Hepatocyte (in vitro differentiated cells): ENCODE data around the gene SHISA6. TPM values are rescaled to one million over a fixed set of nuclear protein-coding genes. Genes with fewer than 3 reads are reported as not detected.

Source experiments
- DNase-seq: peaks from one replicate; pipeline ENCODE4 v3.0.0-alpha.2; 2016; ENCODE audit warnings: low spot score
- H2AFZ ChIP-seq: fragments of 200-600 bp; sonication (generic); 2 replicates; pipeline ENCODE4 v1.6.0; 2016; ENCODE audit warnings: antibody characterized with exemption, mild to moderate bottlenecking
- H3K27ac ChIP-seq: fragments of 200-600 bp; sonication (generic); 2 replicates; pipeline ENCODE4 v1.5.1; 2016; ENCODE audit warnings: mild to moderate bottlenecking
- H3K27me3 ChIP-seq: fragments of 200-600 bp; sonication (generic); 2 replicates; pipeline ENCODE4 v1.6.1; 2016
- H3K36me3 ChIP-seq: fragments of 200-600 bp; sonication (generic); replicated peaks from 2 replicates; pipeline ENCODE4 v1.5.1; 2016; ENCODE audit warnings: low read depth; ENCODE audit not compliant: insufficient read depth
- H3K4me1 ChIP-seq: fragments of 200-600 bp; sonication (generic); 2 replicates; pipeline ENCODE4 v1.5.1; 2016; ENCODE audit warnings: mild to moderate bottlenecking, moderate library complexity; ENCODE audit not compliant: insufficient read depth
- H3K4me2 ChIP-seq: fragments of 200-600 bp; sonication (generic); 2 replicates; pipeline ENCODE4 v1.6.0; 2016
- H3K4me3 ChIP-seq: fragments of 200-600 bp; sonication (generic); 2 replicates; pipeline ENCODE4 v1.5.1; 2016; ENCODE audit warnings: mild to moderate bottlenecking
- H3K79me2 ChIP-seq: fragments of 200-600 bp; sonication (generic); 2 replicates; pipeline ENCODE4 v1.6.0; 2017; ENCODE audit warnings: mild to moderate bottlenecking
- H3K9me2 ChIP-seq: fragments of 200-600 bp; sonication (generic); replicated peaks from 2 replicates; pipeline ENCODE4 v1.6.0; 2017; ENCODE audit warnings: mild to moderate bottlenecking; ENCODE audit not compliant: insufficient read depth
- H3K9me3 ChIP-seq: fragments of 200-600 bp; sonication (generic); 2 replicates; pipeline ENCODE4 v1.5.1; 2016; ENCODE audit warnings: low read depth, mild to moderate bottlenecking
- H4K20me1 ChIP-seq: fragments of 200-600 bp; sonication (generic); 2 replicates; pipeline ENCODE4 v1.6.0; 2016; ENCODE audit warnings: mild to moderate bottlenecking; ENCODE audit not compliant: insufficient read depth, poor library complexity, severe bottlenecking
- CTCF ChIP-seq: fragments of 200-600 bp; sonication (generic); IDR thresholded peaks from 2 replicates; pipeline ENCODE4 v1.5.1; 2016; ENCODE audit warnings: antibody characterized with exemption, mild to moderate bottlenecking; ENCODE audit not compliant: poor library complexity
- EZH2 ChIP-seq: fragments of 200-600 bp; sonication (generic); IDR thresholded peaks from 2 replicates; pipeline ENCODE4 v1.6.1; 2016; ENCODE audit warnings: antibody characterized with exemption, mild to moderate bottlenecking, borderline replicate concordance
- EZH2phosphoT487 ChIP-seq: fragments of 200-600 bp; sonication (generic); IDR thresholded peaks from one replicate; pipeline ENCODE4 v1.6.1; 2018; ENCODE audit warnings: antibody characterized with exemption, mild to moderate bottlenecking, low read depth, moderate library complexity; ENCODE audit not compliant: unreplicated experiment, severe bottlenecking
- WGBS: methylation state at CpG from one replicate; pipeline ENCODE4 v1.1.6; 2016; ENCODE audit warnings: low lambda C conversion rate; ENCODE audit errors: missing lambda C conversion rate; 5-methylcytosine and 5-hydroxymethylcytosine counted together
- polyA plus RNA-seq: library from polyadenylated mRNA; unstranded; fragments of >200 nt; fragmentation: Nextera tagmentation; extraction: Ambion mirVana; gene quantifications from 2 replicates; pipeline ENCODE4 v1.2.1, GENCODE V29; 2016
- total RNA-seq: library from RNA; depleted of rRNA; stranded (reverse); fragments of >200 nt; gene quantifications from 2 replicates; pipeline ENCODE4 v1.2.3, GENCODE V29; 2014

SHISA6 gene
- total and polyA plus RNA-seq, 2 experiments from 2014 or later: 0.21 to 0.80 TPM

GRCh38 chr17:11324846-11325420 lies 83.9 kb downstream of the SHISA6 start:
- Histone ChIP-seq H3K4me1 (no peaks in the 10 kb centered on the region), H3K27ac (no peak overlapping the region), H3K4me3 (no peak overlapping the region), H3K36me3 (no peaks in the 10 kb centered on the region), H3K9me3 (no peaks in the 10 kb centered on the region), H2AFZ (no peak overlapping the region), H3K4me2 (no peak overlapping the region), H3K79me2 (no peaks in the 10 kb centered on the region), H3K9me2 (no peaks in the 10 kb centered on the region), H4K20me1 (no peaks in the 10 kb centered on the region), H3K27me3 (no peaks in the 10 kb centered on the region)
- TF ChIP-seq EZH2phosphoT487 (no peak), EZH2 (no peak), CTCF (no peak)
- WGBS: 92% methylated on average over 10 of the region's 10 CpGs
- no peak for DNase-seq

GRCh38 chr17:11326492-11326891 lies 85.5 kb downstream of the SHISA6 start:
- TF ChIP-seq EZH2phosphoT487 (no peak), EZH2 (no peak), CTCF (no peak)
- WGBS: 96% methylated on average over 5 of the region's 5 CpGs
- no peaks in the 10 kb centered on the region for H3K27me3 ChIP-seq
- H4K20me1 ChIP-seq: no peaks in the 10 kb centered on the region
- H3K9me2 ChIP-seq: no peaks in the 10 kb centered on the region
- no peaks in the 10 kb centered on the region for H3K36me3 ChIP-seq
- no peak overlapping the region for H3K27ac ChIP-seq
- H3K4me3 ChIP-seq: no peak overlapping the region
- H2AFZ ChIP-seq: no peak overlapping the region
- no peaks in the 10 kb centered on the region for H3K9me3 ChIP-seq
- no peaks in the 10 kb centered on the region for H3K79me2 ChIP-seq
- H3K4me2 ChIP-seq: no peak overlapping the region
- no peaks in the 10 kb centered on the region for H3K4me1 ChIP-seq
- DNase-seq: no peak

- Histone ChIP-seq H3K4me1 (no peaks in the 10 kb centered on the region), H3K9me2 (no peaks in the 10 kb centered on the region), H3K4me3 (no peak overlapping the region), H3K9me3 (no peaks in the 10 kb centered on the region), H3K36me3 (no peaks in the 10 kb centered on the region), H3K4me2 (no peak overlapping the region), H4K20me1 (no peaks in the 10 kb centered on the region), H3K27me3 (no peaks in the 10 kb centered on the region), H2AFZ (no peak overlapping the region), H3K27ac (no peak overlapping the region), H3K79me2 (no peaks in the 10 kb centered on the region)
- no peak for TF ChIP-seq EZH2
- TF ChIP-seq CTCF: no peak
- no peak for TF ChIP-seq EZH2phosphoT487
- no peak for DNase-seq
- 86% methylated on average over 2 of the region's 2 CpGs for WGBS
Measured at GRCh38 chr17:11328770-11329169, 87.8 kb downstream of the SHISA6 start.
